DMS 273 treated with DMSO at 0.1 percent for 48 hours (cell line): ENCODE measurements around the gene IGDCC3.
A peak's percentile ranks its signal among the peaks of the same experiment; 100 is the strongest.

ENCODE experiments used
- DNase-seq: peaks from one replicate; lab custom pipeline; 2025; lab: John Stamatoyannopoulos, UW

Gene IGDCC3

GRCh38 chr15:65377976-65378366 lies at the start of gene IGDCC3:
IGDCC3 (minus strand) TSS chr15:65378002; CDS start chr15:65377788, 214 bp downstream.
- no peak for DNase-seq

- DNase-seq: no peak
Measured at GRCh38 chr15:65426216-65426853, 48.5 kb upstream of the IGDCC3 start.

GRCh38 chr15:65424683-65425082 lies 46.9 kb upstream of the IGDCC3 start:
- no peak for DNase-seq

GRCh38 chr15:65423976-65424679 lies 46.3 kb upstream of the IGDCC3 start:
- DNase-seq: no peak

- DNase-seq: no peak
Measured at GRCh38 chr15:65423150-65423975, 45.6 kb upstream of the IGDCC3 start.

- no peak for DNase-seq
Measured at GRCh38 chr15:65421360-65422215, 43.8 kb upstream of the IGDCC3 start.

GRCh38 chr15:65420975-65421359 lies 43.2 kb upstream of the IGDCC3 start:
- DNase-seq: no peak

GRCh38 chr15:65418596-65418995 lies 40.8 kb upstream of the IGDCC3 start:
- DNase-seq: no peak

GRCh38 chr15:65416845-65417416 lies 39.1 kb upstream of the IGDCC3 start:
- DNase-seq: no peak

GRCh38 chr15:65414841-65415621 lies 37.2 kb upstream of the IGDCC3 start:
- peak; percentile 81 for DNase-seq

GRCh38 chr15:65413760-65414144 lies 36.0 kb upstream of the IGDCC3 start:
- no peak for DNase-seq

GRCh38 chr15:65413051-65413759 lies 35.4 kb upstream of the IGDCC3 start:
- DNase-seq: no peak

- DNase-seq: no peak
Measured at GRCh38 chr15:65412556-65412955, 34.8 kb upstream of the IGDCC3 start.

GRCh38 chr15:65411465-65412071 lies 33.8 kb upstream of the IGDCC3 start:
- DNase-seq: no peak

- DNase-seq: no peak
Measured at GRCh38 chr15:65410972-65411371, 33.2 kb upstream of the IGDCC3 start.

GRCh38 chr15:65410036-65410435 lies 32.2 kb upstream of the IGDCC3 start:
- DNase-seq: no peak

- no peak for DNase-seq
Measured at GRCh38 chr15:65409036-65409631, 31.3 kb upstream of the IGDCC3 start.

- no peak for DNase-seq
Measured at GRCh38 chr15:65408324-65409035, 30.7 kb upstream of the IGDCC3 start.
